Esophagus muscularis mucosa (tissue), 4 donors: Measurements from ENCODE around the gene CDH4. TPM values are rescaled to one million over a fixed set of nuclear protein-coding genes. Genes with fewer than 3 reads are reported as not detected.

Experiments
- DNase-seq: peaks from one replicate; pipeline ENCODE4 v3.0.0-alpha.2; 2017; ENCODE audit errors: extremely low spot score
- H3K27ac ChIP-seq, 4 donors: fragments of 200-600 bp; sonication (generic); replicated peaks in 1 of 4; 1 replicate in 3 of 4; 2 replicates in 1 of 4; pipeline ENCODE4 v1.5.1; 2016 to 2019; ENCODE audit warnings: mild to moderate bottlenecking in 1 of 4
- H3K27me3 ChIP-seq, 4 donors: fragments of 200-600 bp; sonication (generic); one replicate each; pipeline versions ENCODE4 v1.5.1 to v1.6.0; 2016 to 2019
- H3K36me3 ChIP-seq, 4 donors: fragments of 200-600 bp; sonication (generic); one replicate each; pipeline ENCODE4 v1.5.1; 2016 to 2019
- H3K4me1 ChIP-seq, 4 donors: fragments of 200-600 bp; sonication (generic); one replicate each; pipeline ENCODE4 v1.5.1; 2016 to 2019
- H3K4me3 ChIP-seq, 4 donors: fragments of 200-600 bp; sonication (generic); 1 replicate in 2 of 4; 2 replicates in 2 of 4; pipeline ENCODE4 v1.5.1; 2016 to 2019; ENCODE audit warnings: mild to moderate bottlenecking in 4 of 4, moderate library complexity in 1 of 4
- H3K9me3 ChIP-seq, 4 donors: fragments of 200-600 bp; sonication (generic); 1 replicate in 3 of 4; 2 replicates in 1 of 4; pipeline ENCODE4 v1.5.1; 2016 to 2019
- EP300 ChIP-seq: sonication (generic); formaldehyde crosslinking; IDR thresholded peaks from one replicate; pipeline ENCODE4 v1.6.1; 2017; ENCODE audit warnings: antibody characterized with exemption
- POLR2A ChIP-seq: fragments of 450-650 bp; IDR thresholded peaks from one replicate; pipeline ENCODE4 v1.6.1; 2017; ENCODE audit warnings: antibody characterized with exemption, moderate library complexity, mild to moderate bottlenecking, low read depth
- POLR2AphosphoS5 ChIP-seq, 2 donors: sonication (generic); formaldehyde crosslinking; IDR thresholded peaks; one replicate each; pipeline ENCODE4 v1.6.1; 2017; ENCODE audit warnings: antibody characterized with exemption in 2 of 2
- WGBS: methylation state at CpG from one replicate; pipeline ENCODE4 v1.1.5; 2018; 5-methylcytosine and 5-hydroxymethylcytosine counted together
- intact Hi-C: fragments of 100-400 bp; cut with DNase I; formaldehyde crosslinking; loops from one replicate; pipeline ENCODE4 v1.15.1; 2023
- total RNA-seq, 4 donors: library from RNA; depleted of rRNA; stranded (reverse); fragments of >200 nt; gene quantifications; one replicate each; pipeline versions ENCODE4 v1.1.0 to v1.2.1, GENCODE V29; 2016
- TF ChIP-seq, protein P1 (sequence below), 3 experiments: fragments of 200-600 bp in 2 of 3; fragments of 450-650 bp in 1 of 3; sonication (generic) in 2 of 3; IDR thresholded peaks; one replicate each; pipeline ENCODE4 v1.5.1; 2017 to 2019; ENCODE audit warnings: antibody characterized with exemption in 3 of 3, mild to moderate bottlenecking in 2 of 3, moderate library complexity in 1 of 3

Gene CDH4
- total RNA-seq, 4 donors from 2014 or later = 0.42 to 1.3 (median 0.48) TPM

DNA sequence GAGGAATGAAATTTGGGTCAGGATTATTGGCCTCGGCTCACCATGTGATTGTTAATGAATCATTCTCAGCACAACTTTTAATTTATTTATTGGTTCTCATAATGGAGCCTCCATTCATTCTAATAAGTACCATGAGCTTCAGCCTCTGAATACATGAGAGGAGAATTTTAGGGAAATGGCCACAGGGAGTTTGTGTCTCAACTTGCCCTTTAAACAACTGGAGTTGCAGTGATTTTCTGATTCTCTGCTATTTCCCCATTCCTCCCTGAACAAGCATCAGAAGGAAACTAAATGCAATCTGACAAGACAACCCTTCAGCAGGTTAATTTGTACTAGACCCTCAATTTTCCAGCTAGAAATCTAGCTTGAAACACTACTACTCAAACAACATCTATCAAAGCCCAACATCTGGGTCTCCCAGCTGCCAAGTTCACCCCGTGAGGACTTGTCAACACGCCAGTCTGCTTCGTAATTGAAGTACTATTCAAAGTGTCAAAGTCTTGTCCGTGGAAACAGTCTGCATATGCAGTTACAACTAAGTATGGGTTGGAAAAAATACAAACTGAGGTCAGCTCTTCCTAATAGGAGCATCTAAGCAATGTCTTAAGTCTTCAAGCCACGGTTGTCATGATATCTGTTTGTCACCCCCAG is 235.4 kb downstream of the CDH4 start:
- no peaks in the 10 kb centered on the region for H3K9me3 ChIP-seq
- 61% methylated on average over 6 of the region's 6 CpGs for WGBS
- H3K27ac ChIP-seq = no peak overlapping the region
- H3K36me3 ChIP-seq = no peaks in the 10 kb centered on the region
- H3K27me3 ChIP-seq = peaks cover 0 to 12% (median 0%) of the 10 kb centered on the region in 4 donors
- no peaks in the 10 kb centered on the region for H3K4me1 ChIP-seq
- intact Hi-C loops = no loop called here
- DNase-seq = no peak
- no peak overlapping the region for H3K4me3 ChIP-seq
- TF ChIP-seq EP300 (no peak), POLR2A (no peak), POLR2AphosphoS5 (IDR thresholded peaks at IDR 0.05) (no peak)
- TF ChIP-seq, protein P1, sequence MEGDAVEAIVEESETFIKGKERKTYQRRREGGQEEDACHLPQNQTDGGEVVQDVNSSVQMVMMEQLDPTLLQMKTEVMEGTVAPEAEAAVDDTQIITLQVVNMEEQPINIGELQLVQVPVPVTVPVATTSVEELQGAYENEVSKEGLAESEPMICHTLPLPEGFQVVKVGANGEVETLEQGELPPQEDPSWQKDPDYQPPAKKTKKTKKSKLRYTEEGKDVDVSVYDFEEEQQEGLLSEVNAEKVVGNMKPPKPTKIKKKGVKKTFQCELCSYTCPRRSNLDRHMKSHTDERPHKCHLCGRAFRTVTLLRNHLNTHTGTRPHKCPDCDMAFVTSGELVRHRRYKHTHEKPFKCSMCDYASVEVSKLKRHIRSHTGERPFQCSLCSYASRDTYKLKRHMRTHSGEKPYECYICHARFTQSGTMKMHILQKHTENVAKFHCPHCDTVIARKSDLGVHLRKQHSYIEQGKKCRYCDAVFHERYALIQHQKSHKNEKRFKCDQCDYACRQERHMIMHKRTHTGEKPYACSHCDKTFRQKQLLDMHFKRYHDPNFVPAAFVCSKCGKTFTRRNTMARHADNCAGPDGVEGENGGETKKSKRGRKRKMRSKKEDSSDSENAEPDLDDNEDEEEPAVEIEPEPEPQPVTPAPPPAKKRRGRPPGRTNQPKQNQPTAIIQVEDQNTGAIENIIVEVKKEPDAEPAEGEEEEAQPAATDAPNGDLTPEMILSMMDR (IDR thresholded peaks at IDR 0.05) = no peak

DNA sequence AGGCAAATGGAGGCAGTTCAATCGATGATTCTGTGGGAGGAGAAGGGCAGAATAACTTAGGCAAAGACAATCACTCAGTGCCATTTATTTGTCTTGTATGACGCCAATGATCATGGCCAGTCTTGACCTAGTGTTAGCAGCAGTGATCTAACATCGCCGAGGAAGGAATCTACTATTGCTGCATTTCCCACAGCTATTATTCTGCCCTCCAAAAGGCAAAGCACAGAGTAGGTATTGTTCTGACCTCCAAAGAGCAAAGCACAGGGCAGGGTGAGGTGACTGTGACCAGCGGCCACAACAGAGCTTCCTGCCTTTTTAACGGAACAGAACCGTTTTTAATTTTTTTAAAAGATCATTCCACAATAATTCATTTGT is 235.9 kb downstream of the CDH4 start:
- WGBS = 61% methylated on average over 7 of the region's 7 CpGs
- H3K27me3 ChIP-seq = peaks cover 0 to 12% (median 0%) of the 10 kb centered on the region in 4 donors

DNA sequence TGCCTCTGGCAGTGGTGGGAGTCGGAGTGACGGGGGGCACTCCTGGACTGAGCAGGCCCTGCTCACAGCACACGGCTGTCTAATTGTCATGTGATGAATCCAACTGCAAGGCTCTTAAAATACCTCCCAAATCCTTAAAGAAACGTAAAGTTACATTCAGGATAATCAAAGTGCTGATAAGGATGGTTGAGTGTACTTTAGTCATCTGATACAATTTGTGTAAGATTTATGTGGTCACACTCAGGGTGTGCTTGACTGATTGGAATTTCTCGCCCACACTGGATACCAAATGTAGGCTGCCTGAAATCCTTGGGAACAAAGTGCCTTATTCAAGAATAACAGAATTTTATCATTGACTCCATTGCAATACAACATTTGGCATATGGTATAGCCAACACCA is 238.7 kb downstream of the CDH4 start:
- no peak overlapping the region for H3K4me3 ChIP-seq
- 85% methylated on average over 5 of the region's 5 CpGs for WGBS
- H3K4me1 ChIP-seq = no peaks in the 10 kb centered on the region
- H3K27ac ChIP-seq = no peak overlapping the region
- intact Hi-C loops = no loop called here
- TF ChIP-seq EP300 (no peak), POLR2A (no peak), POLR2AphosphoS5 (IDR thresholded peaks at IDR 0.05) (no peak)
- TF ChIP-seq, protein P1 (IDR thresholded peaks at IDR 0.05) = no peak
- H3K9me3 ChIP-seq = no peaks in the 10 kb centered on the region
- no peak for DNase-seq
- H3K27me3 ChIP-seq = peaks cover 0 to 26% (median 0%) of the 10 kb centered on the region in 4 donors
- no peaks in the 10 kb centered on the region for H3K36me3 ChIP-seq

More for the DNA sequence above, 235.9 kb downstream of the CDH4 start:
- intact Hi-C loops = no loop called here
- H3K9me3 ChIP-seq = no peaks in the 10 kb centered on the region
- H3K27ac ChIP-seq = no peak overlapping the region
- H3K4me3 ChIP-seq = no peak overlapping the region
- no peak for TF ChIP-seq POLR2AphosphoS5 (IDR thresholded peaks at IDR 0.05)
- no peak for TF ChIP-seq EP300
- TF ChIP-seq, protein P1 (IDR thresholded peaks at IDR 0.05) = no peak
- TF ChIP-seq POLR2A = no peak
- no peaks in the 10 kb centered on the region for H3K36me3 ChIP-seq
- no peaks in the 10 kb centered on the region for H3K4me1 ChIP-seq
- DNase-seq = no peak

DNA sequence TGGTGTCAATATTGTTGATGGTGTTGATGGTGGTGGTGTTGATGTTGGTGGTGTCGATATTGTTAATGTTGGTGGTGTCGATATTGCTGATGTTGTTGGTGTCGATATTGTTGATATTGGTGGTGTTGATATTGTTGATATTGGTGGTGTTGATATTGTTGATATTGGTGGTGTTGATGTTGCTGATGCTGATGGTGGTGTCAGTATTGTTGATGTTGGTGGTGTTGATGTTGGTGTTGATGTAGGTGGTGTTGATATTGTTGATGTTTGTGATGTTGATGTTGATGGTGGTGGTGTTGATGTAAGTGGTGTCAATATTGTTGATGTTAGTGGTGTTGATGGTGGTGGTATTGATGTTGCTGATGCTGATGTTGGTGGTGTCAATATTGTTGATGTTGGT is 240.0 kb downstream of the CDH4 start:
- intact Hi-C loops = no loop called here

More for the DNA sequence above, 240.0 kb downstream of the CDH4 start:
- no peak overlapping the region for H3K4me3 ChIP-seq
- no peaks in the 10 kb centered on the region for H3K4me1 ChIP-seq
- DNase-seq = no peak
- no peak overlapping the region for H3K27ac ChIP-seq
- no peaks in the 10 kb centered on the region for H3K9me3 ChIP-seq
- H3K36me3 ChIP-seq = no peaks in the 10 kb centered on the region
- TF ChIP-seq POLR2AphosphoS5 (IDR thresholded peaks at IDR 0.05) (no peak), POLR2A (no peak), EP300 (no peak)
- TF ChIP-seq, protein P1 (IDR thresholded peaks at IDR 0.05) = no peak
- WGBS = 93% methylated on average over 3 of the region's 3 CpGs
- peaks cover 0 to 23% (median 0%) of the 10 kb centered on the region in 4 donors for H3K27me3 ChIP-seq
